Stomach (tissue), 9 donors: ENCODE results near the gene CDH23. TPM values are rescaled to one million over a fixed set of nuclear protein-coding genes. Genes with fewer than 3 reads are reported as not detected.

Experiments used
- DNase-seq, 2 donors: peaks; one replicate each; pipeline versions ENCODE4 v3.0.0 to v3.0.0-alpha.2; 2013 to 2019
- H3K27ac ChIP-seq, 5 donors: fragments of 200-600 bp in 4 of 5; sonication (generic) in 4 of 5; one replicate each; pipeline ENCODE4 v1.5.1; 2013 to 2019; ENCODE audit warnings: mild to moderate bottlenecking in 1 of 5, moderate library complexity in 1 of 5
- H3K27me3 ChIP-seq, 3 donors: fragments of 200-600 bp; sonication (generic); one replicate each; pipeline ENCODE4 v1.5.1; 2017 to 2019; ENCODE audit warnings: mixed run types in 1 of 3
- H3K36me3 ChIP-seq, 4 donors: fragments of 200-600 bp; sonication (generic); 1 replicate in 3 of 4; 2 replicates in 1 of 4; pipeline ENCODE4 v1.5.1; 2016 to 2019
- H3K4me1 ChIP-seq, 4 donors: fragments of 200-600 bp; sonication (generic); one replicate each; pipeline ENCODE4 v1.5.1; 2016 to 2019
- H3K4me3 ChIP-seq, 4 donors: fragments of 200-600 bp; sonication (generic) in 3 of 4; one replicate each; pipeline ENCODE4 v1.5.1; 2016 to 2019; ENCODE audit warnings: mild to moderate bottlenecking in 1 of 4
- H3K9me3 ChIP-seq, 4 donors: fragments of 200-600 bp; sonication (generic); one replicate each; pipeline ENCODE4 v1.5.1; 2016 to 2019
- EP300 ChIP-seq: sonication (generic); formaldehyde crosslinking; IDR thresholded peaks from one replicate; pipeline ENCODE4 v1.6.1; 2017; ENCODE audit warnings: antibody characterized with exemption
- POLR2A ChIP-seq, 4 donors: fragments of 450-650 bp; IDR thresholded peaks; one replicate each; pipeline ENCODE4 v1.6.1; 2016; ENCODE audit warnings: antibody characterized with exemption in 4 of 4, control low read depth in 2 of 4, mild to moderate bottlenecking in 1 of 4, moderate library complexity in 1 of 4
- POLR2AphosphoS5 ChIP-seq, 3 donors: sonication (generic); formaldehyde crosslinking; IDR thresholded peaks; one replicate each; pipeline ENCODE4 v1.6.1; 2016; ENCODE audit warnings: antibody characterized with exemption in 3 of 3
- WGBS, 5 donors: extraction: QIAGEN DNeasy Blood & Tissue Kit in 3 of 5; methylation state at CpG; one replicate each; pipeline versions ENCODE4 v1.1.5 to v1.1.7; 2013 to 2018; 5-methylcytosine and 5-hydroxymethylcytosine counted together
- intact Hi-C: fragments of 100-400 bp; cut with DNase I; formaldehyde crosslinking; loops from one replicate; pipeline ENCODE4 v1.15.1; 2023; ENCODE audit warnings: low total_unique reads
- polyA plus RNA-seq, 3 donors: library from polyadenylated mRNA; stranded (reverse); fragments of 200-250 nt; gene quantifications; one replicate each; pipeline ENCODE4 v1.2.3, GENCODE V29; 2013
- total RNA-seq, 5 donors: library from RNA; depleted of rRNA; stranded (reverse); fragments of >200 nt; gene quantifications; one replicate each; pipeline versions ENCODE4 v1.1.0 to v1.2.3, GENCODE V29; 2014 to 2016
- TF ChIP-seq, protein P1 (sequence below), 7 experiments: fragments of 450-650 bp in 4 of 7; fragments of 200-600 bp in 3 of 7; sonication (generic) in 3 of 7; IDR thresholded peaks; one replicate each; pipeline ENCODE4 v1.5.1; 2016 to 2019; ENCODE audit warnings: antibody characterized with exemption in 7 of 7, control low read depth in 2 of 7, mild to moderate bottlenecking in 1 of 7
- donor health status: healthy with polysubstance abuse.
- donor health status: Bipolar disorder and iron deficiency.
- donor health status: healthy.

The CDH23 gene
- total and polyA plus RNA-seq, 8 donors = 0.31 to 8.2 (median 2.2) TPM

DNA sequence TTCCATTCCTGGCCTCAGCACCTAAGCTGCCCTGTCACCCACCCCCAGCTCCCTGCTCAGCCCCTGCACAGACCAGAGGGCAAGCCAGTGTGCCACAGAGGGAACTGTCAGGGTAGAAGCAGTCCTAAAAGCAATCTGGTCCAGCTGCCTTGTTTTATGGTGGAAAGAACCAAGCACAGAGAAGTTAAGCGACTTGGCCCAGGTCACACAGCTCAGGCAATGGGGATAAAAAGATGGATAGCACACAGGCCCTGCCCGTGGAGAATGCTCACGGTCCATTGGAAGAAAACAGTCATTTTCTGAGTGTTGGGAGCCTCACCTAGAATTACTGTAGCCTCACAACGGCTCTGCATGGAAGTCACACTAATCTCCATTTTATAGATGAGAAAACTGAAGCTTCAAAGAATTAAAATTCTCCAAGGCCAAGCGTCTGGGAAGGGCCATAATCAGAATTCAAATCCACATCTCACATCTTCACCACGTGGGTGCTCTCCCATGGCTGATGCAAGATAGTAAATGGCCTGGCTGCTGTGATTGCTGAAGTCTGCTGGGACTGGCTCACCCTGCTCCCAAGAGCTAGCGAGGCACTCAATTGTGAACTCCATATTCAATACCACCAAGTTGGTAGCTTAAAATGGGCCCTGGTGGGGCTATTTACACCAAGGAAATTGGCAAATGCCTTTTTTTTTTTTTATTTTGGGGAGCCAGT is 296.0 kb downstream of the CDH23 start:
- Histone ChIP-seq H3K4me1 (peaks cover 6 to 51% (median 26%) of the 10 kb centered on the region in 4 donors), H3K27ac (peak overlapping the region in 1 of 5 donors; percentile 11), H3K36me3 (no peaks in the 10 kb centered on the region), H3K4me3 (no peak overlapping the region), H3K9me3 (peaks cover 0 to 4% (median 0%) of the 10 kb centered on the region in 4 donors), H3K27me3 (no peaks in the 10 kb centered on the region)
- DNase-seq = no peak
- intact Hi-C loops = no loop called here
- 73 to 83% (median 79%) methylated on average over 7 of the region's 7 CpGs for WGBS, 5 donors
- TF ChIP-seq EP300 (no peak), POLR2AphosphoS5 (IDR thresholded peaks at IDR 0.05) (no peak), POLR2A (IDR thresholded peaks at IDR 0.05) (no peak)
- TF ChIP-seq, protein P1, sequence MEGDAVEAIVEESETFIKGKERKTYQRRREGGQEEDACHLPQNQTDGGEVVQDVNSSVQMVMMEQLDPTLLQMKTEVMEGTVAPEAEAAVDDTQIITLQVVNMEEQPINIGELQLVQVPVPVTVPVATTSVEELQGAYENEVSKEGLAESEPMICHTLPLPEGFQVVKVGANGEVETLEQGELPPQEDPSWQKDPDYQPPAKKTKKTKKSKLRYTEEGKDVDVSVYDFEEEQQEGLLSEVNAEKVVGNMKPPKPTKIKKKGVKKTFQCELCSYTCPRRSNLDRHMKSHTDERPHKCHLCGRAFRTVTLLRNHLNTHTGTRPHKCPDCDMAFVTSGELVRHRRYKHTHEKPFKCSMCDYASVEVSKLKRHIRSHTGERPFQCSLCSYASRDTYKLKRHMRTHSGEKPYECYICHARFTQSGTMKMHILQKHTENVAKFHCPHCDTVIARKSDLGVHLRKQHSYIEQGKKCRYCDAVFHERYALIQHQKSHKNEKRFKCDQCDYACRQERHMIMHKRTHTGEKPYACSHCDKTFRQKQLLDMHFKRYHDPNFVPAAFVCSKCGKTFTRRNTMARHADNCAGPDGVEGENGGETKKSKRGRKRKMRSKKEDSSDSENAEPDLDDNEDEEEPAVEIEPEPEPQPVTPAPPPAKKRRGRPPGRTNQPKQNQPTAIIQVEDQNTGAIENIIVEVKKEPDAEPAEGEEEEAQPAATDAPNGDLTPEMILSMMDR (IDR thresholded peaks at IDR 0.05) = no peak

DNA sequence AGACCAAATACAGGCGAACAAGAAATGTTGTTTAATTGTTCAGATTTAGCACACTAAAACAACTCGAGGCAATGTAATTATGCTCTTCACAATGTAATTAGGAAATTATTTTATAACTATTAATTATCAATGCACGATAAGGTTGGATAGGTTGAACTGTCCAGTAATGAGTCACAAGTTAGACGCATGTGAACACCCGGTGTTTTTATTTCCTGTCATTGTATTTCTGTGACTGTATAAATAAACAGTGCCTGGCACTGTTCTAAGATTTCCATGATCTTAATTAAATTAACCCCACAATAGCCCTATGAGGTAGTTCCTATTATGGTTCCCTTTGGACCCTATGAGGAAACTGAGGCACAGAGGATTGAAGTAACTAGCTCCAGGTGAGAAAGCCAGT is 296.7 kb downstream of the CDH23 start:
- H3K36me3 ChIP-seq = no peaks in the 10 kb centered on the region
- peaks cover 6 to 51% (median 26%) of the 10 kb centered on the region in 4 donors for H3K4me1 ChIP-seq
- H3K27ac ChIP-seq = peak overlapping the region; percentile 14 to 69 (median 44)
- no peak for DNase-seq
- H3K4me3 ChIP-seq = no peak overlapping the region
- TF ChIP-seq POLR2A (IDR thresholded peaks at IDR 0.05) = no peak
- no peak for TF ChIP-seq POLR2AphosphoS5 (IDR thresholded peaks at IDR 0.05)
- TF ChIP-seq, protein P1 (IDR thresholded peaks at IDR 0.05) = no peak
- no peak for TF ChIP-seq EP300
- H3K9me3 ChIP-seq = peaks cover 0 to 4% (median 0%) of the 10 kb centered on the region in 4 donors
- no peaks in the 10 kb centered on the region for H3K27me3 ChIP-seq
- 22 to 36% (median 29%) methylated on average over 5 of the region's 5 CpGs for WGBS, 5 donors
- intact Hi-C loops = no loop called here

DNA sequence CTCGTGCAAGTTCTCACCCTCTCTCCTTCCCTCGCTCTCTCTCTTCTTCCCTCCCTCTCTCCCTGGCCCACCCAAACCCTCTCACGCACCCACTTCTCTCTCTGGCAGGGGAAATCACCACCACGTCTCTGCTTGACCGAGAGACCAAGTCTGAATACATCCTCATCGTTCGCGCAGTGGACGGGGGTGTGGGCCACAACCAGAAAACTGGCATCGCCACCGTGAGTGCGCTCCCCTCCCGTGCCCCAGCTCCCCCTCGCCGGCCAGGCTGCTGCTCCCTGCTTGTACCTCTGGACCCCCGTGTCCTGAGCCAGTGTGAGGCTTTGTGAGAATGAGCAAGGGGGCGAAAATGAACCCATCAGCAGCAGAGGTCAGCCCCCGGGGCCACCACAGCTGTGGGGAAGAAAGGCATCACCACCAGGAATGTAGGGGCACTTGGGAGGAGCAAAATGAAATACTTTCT is 297.4 kb downstream of the CDH23 start:
- WGBS, 5 donors = 87 to 91% (median 90%) methylated on average over 18 of the region's 18 CpGs

DNA sequence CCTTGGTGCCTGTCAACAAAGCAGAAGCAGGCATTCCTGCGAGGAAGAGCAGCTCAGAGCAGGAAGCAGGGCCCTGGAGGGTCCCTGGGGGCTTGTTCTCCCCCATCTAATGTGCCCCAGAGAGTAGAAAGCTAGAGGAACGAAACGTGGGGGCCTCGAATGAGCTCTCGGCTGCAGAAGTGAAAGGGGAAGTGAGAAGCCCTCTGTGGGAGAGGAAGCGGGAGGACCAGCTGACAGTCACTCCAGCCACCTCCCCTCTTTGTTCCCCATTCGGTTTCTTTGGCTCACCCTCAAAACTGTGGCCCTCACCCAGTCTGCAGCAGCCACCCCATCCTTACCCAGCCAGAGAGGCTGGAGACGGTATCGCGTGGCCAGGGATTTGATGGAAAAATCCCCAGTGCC is 297.8 kb downstream of the CDH23 start:
- peaks cover 6 to 54% (median 26%) of the 10 kb centered on the region in 4 donors for H3K4me1 ChIP-seq
- TF ChIP-seq, protein P1 (IDR thresholded peaks at IDR 0.05) = no peak
- TF ChIP-seq EP300 = no peak
- TF ChIP-seq POLR2AphosphoS5 (IDR thresholded peaks at IDR 0.05) = no peak
- TF ChIP-seq POLR2A (IDR thresholded peaks at IDR 0.05) = no peak
- H3K36me3 ChIP-seq = no peaks in the 10 kb centered on the region
- H3K4me3 ChIP-seq = no peak overlapping the region
- WGBS, 5 donors = 53 to 73% (median 67%) methylated on average over 7 to 10 of the region's 10 CpGs
- H3K27ac ChIP-seq = peak overlapping the region in 4 of 5 donors; percentile 35 to 69 (median 48)
- H3K9me3 ChIP-seq = peaks cover 0 to 4% (median 0%) of the 10 kb centered on the region in 4 donors
- intact Hi-C loops = no loop called here
- DNase-seq = peak; percentile 46 to 68
- no peaks in the 10 kb centered on the region for H3K27me3 ChIP-seq

More for the DNA sequence above, 297.4 kb downstream of the CDH23 start:
- TF ChIP-seq, protein P1 (IDR thresholded peaks at IDR 0.05) = no peak
- TF ChIP-seq EP300 (no peak), POLR2AphosphoS5 (IDR thresholded peaks at IDR 0.05) (no peak), POLR2A (IDR thresholded peaks at IDR 0.05) (no peak)
- peak overlapping the region; percentile 14 to 69 (median 44) for H3K27ac ChIP-seq
- DNase-seq = no peak
- no peak overlapping the region for H3K4me3 ChIP-seq
- H3K27me3 ChIP-seq = no peaks in the 10 kb centered on the region
- H3K36me3 ChIP-seq = no peaks in the 10 kb centered on the region
- intact Hi-C loops = no loop called here
- peaks cover 6 to 51% (median 26%) of the 10 kb centered on the region in 4 donors for H3K4me1 ChIP-seq
- peaks cover 0 to 4% (median 0%) of the 10 kb centered on the region in 4 donors for H3K9me3 ChIP-seq
